ENCODE data around the gene MTUS2. TPM values are rescaled to one million over a fixed set of nuclear protein-coding genes. Genes with fewer than 3 reads are reported as not detected.

The MTUS2 gene
- total and polyA plus RNA-seq, 9 of the 15 experiments (the other 6 are each of a cell fraction or from before 2014, with no cell fraction given), result 0.01 to 0.28 (median 0.06) TPM; not detected in 1

GRCh38 chr13:29456419-29456818 is 636.3 kb downstream of the MTUS2 start (continued):
- TF ChIP-seq ZNF165 (CRISPR knock-in tag; IDR thresholded peaks at IDR 0.05; ENCODE audit: borderline replicate concordance) (no peak), BRD4 (IDR thresholded peaks at IDR 0.05) (no peak), RAD51 (IDR thresholded peaks at IDR 0.05; ENCODE audit: borderline replicate concordance, low read depth) (no peak), GTF2E2 (tag; IDR thresholded peaks at IDR 0.05) (no peak), ELK3 (CRISPR knock-in tag; IDR thresholded peaks at IDR 0.05) (no peak), TAF7 (tag; IDR thresholded peaks at IDR 0.05) (no peak), ASH1L (IDR thresholded peaks at IDR 0.05; ENCODE audit: borderline replicate concordance, low read depth, partially characterized antibody) (no peak), ZNF174 (CRISPR knock-in tag; IDR thresholded peaks at IDR 0.05) (no peak), ZNF518B (CRISPR knock-in tag; IDR thresholded peaks at IDR 0.05) (no peak), ELF4 (CRISPR knock-in tag; IDR thresholded peaks at IDR 0.05) (no peak), CREB3 (tag; conservative IDR thresholded peaks at IDR 0.05; ENCODE audit: low read depth) (no peak), HIVEP1 (CRISPR knock-in tag; IDR thresholded peaks at IDR 0.05) (no peak), ZNF384 (IDR thresholded peaks at IDR 0.05; ENCODE audit: low read depth, low read length) (peak; percentile 74), IRF9 (tag; IDR thresholded peaks at IDR 0.05) (no peak), HBP1 (CRISPR knock-in tag; IDR thresholded peaks at IDR 0.05) (no peak), XRCC4 (IDR thresholded peaks at IDR 0.05; ENCODE audit: extremely low read depth, insufficient read depth, insufficient read length) (no peak), THRA (IDR thresholded peaks at IDR 0.05) (no peak), NCOA2 (IDR thresholded peaks at IDR 0.05; ENCODE audit: partially characterized antibody in 2 of 2) (peak in 1 of 2 experiments; percentile 44), HNRNPH1 (optimal IDR thresholded peaks at IDR 0.05; ENCODE audit: low read depth, low read length) (no peak), RUNX1 (IDR thresholded peaks at IDR 0.05; ENCODE audit: low read depth) (no peak)

Measured in K562 (cell line).